8988T (cell line): ENCODE measurements around the gene ACOD1.
"Not testable (repeated sequence)": the region's sequence is repeated elsewhere in the genome, so short reads cannot be mapped to it uniquely, and the experiment has no call there.

Experiments used
- DNase-seq: peaks from one replicate; pipeline ENCODE4 v3.0.0; 2011

ACOD1 gene

GRCh38 chr13:76948149-76948548 is at the start of gene ACOD1:
TSS of gene ACOD1 (plus strand) at chr13:76948511. CDS start at chr13:76948559, 48 bp downstream.
- DNase-seq = no peak

GRCh38 chr13:76899066-76899465 is 49.2 kb upstream of the ACOD1 start:
- not testable (repeated sequence) for DNase-seq

- no peak for DNase-seq
Observed at GRCh38 chr13:76903544-76904162, 44.7 kb upstream of the ACOD1 start.

GRCh38 chr13:76904507-76904906 is 43.8 kb upstream of the ACOD1 start:
- DNase-seq = no peak

GRCh38 chr13:76912476-76912875 is 35.8 kb upstream of the ACOD1 start:
- DNase-seq = no peak

GRCh38 chr13:76913898-76914297 is 34.4 kb upstream of the ACOD1 start:
- no peak for DNase-seq

- no peak for DNase-seq
Observed at GRCh38 chr13:76917095-76917494, 31.2 kb upstream of the ACOD1 start.

GRCh38 chr13:76917755-76918481 is 30.4 kb upstream of the ACOD1 start:
- not testable (repeated sequence) for DNase-seq

GRCh38 chr13:76921516-76921915 is 26.8 kb upstream of the ACOD1 start:
- no peak for DNase-seq

- no peak for DNase-seq
Observed at GRCh38 chr13:76925115-76925514, 23.2 kb upstream of the ACOD1 start.

- no peak for DNase-seq
Observed at GRCh38 chr13:76927955-76928354, 20.4 kb upstream of the ACOD1 start.

GRCh38 chr13:76928456-76928855 is 19.9 kb upstream of the ACOD1 start:
- no peak for DNase-seq

GRCh38 chr13:76929320-76929719 is 19.0 kb upstream of the ACOD1 start:
- DNase-seq = no peak

GRCh38 chr13:76929851-76930374 is 18.4 kb upstream of the ACOD1 start:
- no peak for DNase-seq

GRCh38 chr13:76932076-76932475 is 16.2 kb upstream of the ACOD1 start:
- no peak for DNase-seq

GRCh38 chr13:76934671-76935070 is 13.6 kb upstream of the ACOD1 start:
- DNase-seq = no peak

GRCh38 chr13:76936763-76937162 is 11.5 kb upstream of the ACOD1 start:
- DNase-seq = no peak

GRCh38 chr13:76937281-76937820 is 11.0 kb upstream of the ACOD1 start:
- DNase-seq = no peak

- no peak for DNase-seq
Observed at GRCh38 chr13:76939215-76939614, 9.1 kb upstream of the ACOD1 start.

- no peak for DNase-seq
Observed at GRCh38 chr13:76942363-76942762, 5.9 kb upstream of the ACOD1 start.

GRCh38 chr13:76943646-76944045 is 4.7 kb upstream of the ACOD1 start:
- DNase-seq = no peak

GRCh38 chr13:76944456-76944855 is 3.9 kb upstream of the ACOD1 start:
- no peak for DNase-seq

GRCh38 chr13:76950101-76950500 is 1.8 kb downstream of the ACOD1 start:
- no peak for DNase-seq

- no peak for DNase-seq
Observed at GRCh38 chr13:76953968-76954367, 5.7 kb downstream of the ACOD1 start.
